GM19238 (cell line): ENCODE data around the gene MLYCD.

ENCODE experiments used
- DNase-seq: peaks from one replicate; pipeline ENCODE4 v3.0.0; 2011; ENCODE audit warnings: low spot score; ENCODE audit not compliant: insufficient read length

Gene MLYCD

DNA sequence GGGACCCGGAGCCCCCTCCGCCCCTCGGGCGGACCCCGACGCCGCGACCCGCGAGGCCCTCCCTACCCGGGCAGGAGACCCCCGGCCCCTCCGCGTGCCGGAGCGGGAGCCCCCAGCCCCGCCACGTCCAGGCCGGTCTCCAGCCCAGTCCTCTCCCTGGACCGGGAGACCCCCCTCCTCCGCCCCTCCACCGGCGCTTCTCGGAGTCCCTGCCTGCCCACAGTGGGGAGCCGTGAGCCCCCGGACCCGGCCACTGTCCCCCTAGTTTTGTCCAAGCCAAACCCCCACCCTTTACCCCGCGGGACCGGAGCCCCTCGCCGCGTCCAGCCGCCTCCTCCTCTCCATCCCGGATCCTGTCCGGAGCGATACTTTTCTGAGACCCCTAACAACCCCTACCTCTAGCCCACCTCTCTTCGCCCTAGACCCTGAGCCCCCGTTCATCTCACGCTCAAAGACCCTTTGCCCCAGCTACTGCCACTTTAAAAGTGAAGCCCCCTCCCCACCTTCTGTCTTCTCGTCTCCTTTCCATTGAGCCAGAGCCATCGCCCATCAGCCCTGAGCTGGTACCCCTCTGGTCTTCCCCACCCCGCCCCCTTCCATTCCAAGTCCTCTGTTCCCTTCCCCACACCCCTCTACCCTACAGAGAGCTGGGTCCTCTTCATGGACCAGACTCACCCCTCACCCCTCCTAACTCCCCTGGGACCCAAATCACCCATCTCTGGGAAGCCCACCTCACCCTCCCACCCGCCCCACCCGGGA is 70.2 kb downstream of the MLYCD start:
- no peak for DNase-seq

DNA sequence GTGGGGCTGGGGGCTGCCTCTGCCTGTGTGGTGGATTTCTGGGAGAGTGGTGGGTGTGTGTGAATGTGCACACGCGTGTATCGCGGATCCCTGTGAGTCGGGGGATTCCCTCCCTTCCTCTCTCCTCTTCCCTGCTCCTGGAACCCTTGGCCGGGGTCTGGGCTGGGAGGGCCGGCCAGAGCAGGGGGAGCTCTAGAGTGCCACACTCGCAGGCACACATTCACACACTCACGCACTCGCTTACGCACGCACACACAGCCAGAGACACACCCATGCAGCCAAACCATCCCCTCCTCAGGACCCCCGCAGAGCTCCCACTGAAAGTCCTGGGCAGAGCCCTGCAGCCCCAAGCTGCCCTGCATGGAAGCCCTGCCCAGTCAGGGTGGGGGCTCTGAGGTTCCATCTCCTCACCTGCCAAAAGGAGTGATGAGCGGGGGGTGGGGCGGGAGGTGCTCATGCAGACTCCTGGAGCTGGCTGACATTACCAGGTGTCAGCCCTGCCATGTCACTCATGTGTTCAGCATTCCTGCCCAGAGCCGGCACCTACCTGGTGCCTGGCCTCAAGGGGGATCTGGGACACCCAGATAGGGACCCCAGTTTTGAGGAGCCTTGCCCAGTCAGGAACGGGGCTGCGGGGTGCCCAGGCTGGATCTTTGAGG is 71.0 kb downstream of the MLYCD start:
- DNase-seq: no peak

DNA sequence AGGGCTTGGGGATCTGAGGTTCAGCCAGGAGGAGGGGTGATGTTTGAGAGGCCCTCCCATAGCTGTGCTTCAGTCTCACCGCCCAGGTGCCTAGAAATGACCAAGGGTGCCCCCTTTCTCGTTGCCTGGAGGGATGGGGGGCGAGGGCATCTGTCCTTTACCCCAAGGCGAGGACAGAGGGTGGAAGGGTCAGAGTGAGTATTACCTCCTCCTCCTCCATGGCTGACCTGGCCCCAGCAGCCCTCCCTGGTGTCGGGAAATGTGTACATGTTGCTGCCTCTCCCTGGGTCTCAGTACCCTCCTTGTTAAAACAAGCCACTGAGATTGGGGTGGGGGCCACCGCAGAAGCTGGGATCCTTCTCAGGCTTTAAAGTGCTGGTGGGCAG is 71.5 kb downstream of the MLYCD start:
- no peak for DNase-seq

- no peak for DNase-seq
Measured at GRCh38 chr16:83971165-83972130, 72.5 kb downstream of the MLYCD start.

- no peak for DNase-seq
Measured at GRCh38 chr16:83972256-83973008, 73.5 kb downstream of the MLYCD start.

DNA sequence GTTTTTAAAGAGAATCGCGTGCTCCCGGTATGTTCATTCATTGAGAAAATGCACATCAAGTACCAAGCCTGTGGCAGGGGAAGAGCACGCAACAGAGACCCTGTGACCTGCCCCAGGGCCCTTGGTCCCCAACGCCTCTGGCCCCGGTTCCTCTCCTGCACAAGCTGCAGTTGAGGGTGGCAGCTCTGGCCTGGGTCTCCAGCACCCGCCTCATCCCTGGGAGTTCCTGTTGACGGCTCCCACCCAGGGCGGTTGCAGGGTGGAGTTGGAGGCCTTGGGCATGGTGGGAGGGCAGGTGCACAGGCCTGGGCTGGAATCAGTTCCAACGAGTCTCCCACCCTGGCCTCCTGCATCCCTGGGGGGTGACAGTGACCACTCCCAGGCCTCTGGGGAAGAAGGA is 74.2 kb downstream of the MLYCD start:
- DNase-seq: no peak

- no peak for DNase-seq
Measured at GRCh38 chr16:83973581-83974385, 74.9 kb downstream of the MLYCD start.

DNA sequence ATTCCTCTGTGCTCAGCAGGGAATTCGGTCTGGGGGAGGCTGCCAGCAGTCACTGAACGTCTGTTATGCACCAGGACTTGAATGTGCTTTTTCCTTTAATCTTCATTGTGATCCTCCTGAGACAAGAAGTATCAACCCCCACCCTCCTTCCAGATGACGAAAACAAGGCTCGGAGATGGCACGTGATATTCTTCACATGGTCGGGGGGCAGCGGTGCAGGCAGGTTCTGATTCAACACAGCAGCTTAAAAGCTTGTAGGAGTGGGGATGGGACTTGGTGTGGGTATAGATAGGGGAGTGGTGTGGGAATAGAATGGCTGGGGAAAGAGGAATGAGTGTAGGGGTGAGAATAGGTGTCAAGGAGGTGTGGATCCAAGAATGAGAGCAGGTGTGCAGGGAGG is 75.6 kb downstream of the MLYCD start:
- DNase-seq: no peak

DNA sequence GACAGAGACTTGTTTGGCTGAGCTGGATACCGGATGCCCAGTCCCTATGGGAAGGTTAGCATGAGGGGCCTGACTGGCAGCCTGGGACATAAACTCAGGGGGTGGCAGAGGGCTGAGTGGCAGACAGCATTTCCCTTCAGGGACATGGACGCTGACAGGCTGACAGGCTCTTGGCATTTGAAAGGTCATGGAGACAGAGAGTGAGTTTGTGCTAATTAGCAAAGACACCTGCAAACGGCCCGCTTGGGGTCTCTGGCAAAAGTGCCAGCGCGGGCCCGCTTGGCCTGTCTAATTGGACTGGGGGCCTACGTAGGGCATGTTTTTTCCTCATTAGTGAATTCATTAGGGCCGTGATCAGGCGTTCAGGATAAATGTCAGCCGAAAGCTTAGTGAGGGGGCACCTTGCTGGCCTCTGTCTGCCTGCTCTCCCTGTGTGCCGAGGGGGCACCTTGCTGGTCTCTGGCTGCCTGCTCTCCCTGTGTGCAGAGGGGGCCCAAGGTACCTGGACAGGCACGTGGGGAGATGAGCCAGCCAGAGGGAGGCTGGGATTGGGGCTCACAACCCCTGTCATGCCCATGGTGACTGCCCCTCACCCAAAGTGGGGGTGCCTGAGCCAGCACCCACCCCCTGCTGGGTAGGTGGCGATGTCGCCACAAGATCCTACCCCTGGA is 76.8 kb downstream of the MLYCD start:
- no peak for DNase-seq
